Stimulated activated CD4-positive, alpha-beta T cell treated with anti-CD3 and anti-CD28 coated beads, TNF-alpha, amount 100 ng/mL, for 48 hours (primary cell): ENCODE measurements around the gene SLC34A3.

Source experiments
- DNase-seq, 3 donors: peaks; one replicate each; pipeline ENCODE4 v3.0.0-alpha.2; 2020; ENCODE audit warnings: low read depth in 3 of 3

Gene SLC34A3

GRCh38 chr9:137195525-137196220, 35.0 kb upstream of the SLC34A3 start:
- DNase-seq, result no peak

GRCh38 chr9:137198051-137198901, 32.4 kb upstream of the SLC34A3 start:
- DNase-seq, result no peak

GRCh38 chr9:137198902-137199283, 31.8 kb upstream of the SLC34A3 start:
- DNase-seq, result no peak

- no peak for DNase-seq
Observed at GRCh38 chr9:137199411-137200121, 31.1 kb upstream of the SLC34A3 start.

GRCh38 chr9:137200311-137201204, 30.1 kb upstream of the SLC34A3 start, which contains the start of gene TPRN:
TPRN (minus strand) TSS chr9:137200741; CDS start chr9:137200711, 30 bp downstream.
- peak; percentile 96 to 99 (median 97) for DNase-seq

- DNase-seq, result no peak
Observed at GRCh38 chr9:137201205-137201868, 29.4 kb upstream of the SLC34A3 start.

- no peak for DNase-seq
Observed at GRCh38 chr9:137202966-137203365, 27.7 kb upstream of the SLC34A3 start.

GRCh38 chr9:137204731-137205125, 26.0 kb upstream of the SLC34A3 start:
- DNase-seq, result no peak

GRCh38 chr9:137205126-137206069, 25.3 kb upstream of the SLC34A3 start, which contains the start of the genes NDOR1 and TMEM203:
NDOR1 (plus strand) TSS chr9:137205700; CDS start chr9:137205778, 78 bp downstream.
TMEM203 (minus strand) TSS chr9:137205648; CDS start chr9:137205414, 234 bp downstream.
- peak; percentile 87 to 97 (median 93) for DNase-seq

GRCh38 chr9:137206602-137207001, 24.1 kb upstream of the SLC34A3 start:
- DNase-seq, result no peak

- no peak for DNase-seq
Observed at GRCh38 chr9:137211532-137211931, 19.2 kb upstream of the SLC34A3 start.

- no peak for DNase-seq
Observed at GRCh38 chr9:137212520-137212919, 18.2 kb upstream of the SLC34A3 start.

- DNase-seq, result no peak
Observed at GRCh38 chr9:137213160-137214060, 17.3 kb upstream of the SLC34A3 start.

GRCh38 chr9:137214620-137215019, 16.1 kb upstream of the SLC34A3 start:
- DNase-seq, result no peak

GRCh38 chr9:137215196-137215986, 15.3 kb upstream of the SLC34A3 start:
- no peak for DNase-seq

- DNase-seq, result no peak
Observed at GRCh38 chr9:137216188-137216965, 14.3 kb upstream of the SLC34A3 start.
